GM23248 (cell line): ENCODE data around the gene GSC2. TPM values are rescaled to one million over a fixed set of nuclear protein-coding genes. Genes with fewer than 3 reads are reported as not detected.

Experiments used
- DNase-seq: peaks from one replicate; pipeline ENCODE4 v3.0.0-alpha.2; 2015
- H2AFZ ChIP-seq: fragments of 200-600 bp; sonication (generic); 2 replicates; pipeline ENCODE4 v1.6.1; 2016; ENCODE audit warnings: antibody characterized with exemption
- H3F3A ChIP-seq: fragments of 200-600 bp; sonication (generic); 2 replicates; pipeline ENCODE4 v1.6.1; 2016; ENCODE audit warnings: mild to moderate bottlenecking, antibody characterized with exemption, mixed run types; ENCODE audit not compliant: insufficient read depth
- H3K27ac ChIP-seq: fragments of 200-600 bp; sonication (generic); 2 replicates; pipeline ENCODE4 v1.5.1; 2016; ENCODE audit warnings: mild to moderate bottlenecking
- H3K27me3 ChIP-seq: fragments of 200-600 bp; sonication (generic); replicated peaks from 2 replicates; pipeline ENCODE4 v1.6.1; 2016; ENCODE audit warnings: mild to moderate bottlenecking; ENCODE audit not compliant: insufficient read depth
- H3K36me3 ChIP-seq: fragments of 200-600 bp; sonication (generic); 2 replicates; pipeline ENCODE4 v1.6.1; 2016; ENCODE audit warnings: low read depth, mild to moderate bottlenecking
- H3K4me1 ChIP-seq: fragments of 200-600 bp; sonication (generic); 2 replicates; pipeline ENCODE4 v1.6.1; 2016; ENCODE audit warnings: mild to moderate bottlenecking; ENCODE audit not compliant: insufficient read depth
- H3K4me2 ChIP-seq: fragments of 200-600 bp; sonication (generic); one replicate; pipeline ENCODE4 v1.6.1; 2016; ENCODE audit warnings: mild to moderate bottlenecking; ENCODE audit not compliant: unreplicated experiment
- H3K4me3 ChIP-seq: fragments of 200-600 bp; sonication (generic); 2 replicates; pipeline ENCODE4 v1.5.1; 2016; ENCODE audit warnings: mild to moderate bottlenecking
- H3K79me2 ChIP-seq: fragments of 200-600 bp; sonication (generic); 2 replicates; pipeline ENCODE4 v1.6.1; 2016; ENCODE audit warnings: mild to moderate bottlenecking; ENCODE audit not compliant: insufficient read depth
- H3K9ac ChIP-seq: fragments of 200-600 bp; sonication (generic); 2 replicates; pipeline ENCODE4 v1.6.1; 2016; ENCODE audit warnings: mild to moderate bottlenecking
- H3K9me2 ChIP-seq: fragments of 200-600 bp; sonication (generic); 2 replicates; pipeline ENCODE4 v1.6.1; 2016; ENCODE audit warnings: mixed run types, mild to moderate bottlenecking, moderate library complexity; ENCODE audit not compliant: insufficient read depth
- H3K9me3 ChIP-seq: fragments of 200-600 bp; sonication (generic); one replicate; pipeline ENCODE4 v1.6.1; 2017; ENCODE audit warnings: low read depth
- H4K20me1 ChIP-seq: fragments of 200-600 bp; sonication (generic); 2 replicates; pipeline ENCODE4 v1.6.0; 2016; ENCODE audit not compliant: insufficient read depth
- EZH2 ChIP-seq: fragments of 200-600 bp; sonication (generic); IDR thresholded peaks from 2 replicates; pipeline ENCODE4 v1.6.1; 2018; ENCODE audit warnings: antibody characterized with exemption, mild to moderate bottlenecking; ENCODE audit not compliant: insufficient read depth, poor library complexity, severe bottlenecking
- EZH2phosphoT487 ChIP-seq: fragments of 200-600 bp; sonication (generic); IDR thresholded peaks from 2 replicates; pipeline ENCODE4 v1.6.1; 2018; ENCODE audit warnings: antibody characterized with exemption, moderate library complexity, mild to moderate bottlenecking, low read depth; ENCODE audit not compliant: insufficient read depth
- WGBS, 2 experiments: methylation state at CpG; one replicate each; pipeline ENCODE4 v1.1.6; 2015 to 2017; ENCODE audit warnings: low lambda C conversion rate in 2 of 2, low coverage in 1 of 2; ENCODE audit errors: missing lambda C conversion rate in 2 of 2; 5-methylcytosine and 5-hydroxymethylcytosine counted together
- in situ Hi-C: fragments of 300-500 bp; cut with MboI; formaldehyde crosslinking; loops from 2 replicates; pipeline ENCODE4 v1.15.0; 2020
- polyA plus RNA-seq: library from polyadenylated mRNA; unstranded; fragments of >200 nt; fragmentation: Nextera tagmentation; extraction: Ambion mirVana; gene quantifications from 2 replicates; pipeline ENCODE4 v1.2.1, GENCODE V29; 2016
- total RNA-seq: library from RNA; depleted of rRNA; stranded (reverse); fragments of >200 nt; shearing (Covaris generic); gene quantifications from 2 replicates; pipeline ENCODE4 v1.2.3, GENCODE V29; 2014

GSC2 gene
- total and polyA plus RNA-seq, 2 experiments from 2014 or later: not detected

DNA sequence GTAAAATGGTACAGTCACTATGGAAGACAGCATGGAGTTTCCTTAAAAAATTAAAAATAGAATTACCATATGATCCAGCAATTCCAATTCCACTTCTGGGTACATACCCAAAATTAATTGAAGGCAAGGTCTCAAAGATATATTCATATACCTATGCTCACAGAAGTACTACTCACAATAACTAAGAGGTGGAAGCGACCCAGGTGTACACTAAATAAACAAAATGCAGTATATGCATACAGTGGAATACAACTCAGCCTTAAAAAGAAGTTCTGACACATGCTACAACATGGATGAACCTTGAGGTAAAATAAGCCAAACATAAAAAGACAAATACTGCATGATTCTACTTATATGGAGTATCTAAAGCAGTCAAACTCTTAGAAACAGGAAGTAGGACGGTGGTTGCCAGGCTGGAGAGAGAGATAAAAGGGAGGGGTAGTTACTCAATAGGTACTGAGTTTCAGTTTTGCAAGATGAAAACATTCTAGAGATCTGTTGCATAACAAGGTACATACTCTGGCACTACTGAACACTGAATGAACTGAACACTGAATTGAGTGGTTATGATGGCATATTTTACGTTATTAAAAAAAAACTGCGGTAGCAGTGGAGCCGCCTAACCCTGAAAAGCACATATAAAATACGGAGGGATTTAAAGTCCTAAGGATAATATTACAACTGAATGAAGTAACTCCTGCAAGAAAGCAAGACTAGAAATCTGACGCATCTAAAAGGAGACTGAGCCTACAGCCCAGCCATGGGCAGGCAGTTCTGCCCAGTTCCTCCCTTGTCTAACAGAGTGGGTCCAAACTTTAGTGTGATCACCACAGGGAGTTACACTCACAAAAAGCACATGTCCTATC is 40.7 kb downstream of the GSC2 start:
- Histone ChIP-seq H3K4me2 (no peak overlapping the region), H3K9me3 (no peaks in the 10 kb centered on the region), H3K27ac (peak overlapping the region; percentile 30; the same call in 1 of the 2 replicates), H3F3A (peaks cover 9% of the 10 kb centered on the region), H3K79me2 (peaks cover 98% of the 10 kb centered on the region), H3K9ac (no peak overlapping the region), H3K4me1 (peaks cover 6% of the 10 kb centered on the region; the same call in 1 of the 2 replicates), H4K20me1 (peaks cover 13% of the 10 kb centered on the region; the same call in 1 of the 2 replicates), H3K27me3 (no peaks in the 10 kb centered on the region), H3K36me3 (no peaks in the 10 kb centered on the region), H2AFZ (no peak overlapping the region), H3K4me3 (no peak overlapping the region), H3K9me2 (no peaks in the 10 kb centered on the region)
- TF ChIP-seq EZH2 (no peak), EZH2phosphoT487 (no peak)
- WGBS, 2 experiments: 70 to 73% methylated on average over 7 of the region's 7 CpGs
- DNase-seq: peak; percentile 65
- in situ Hi-C loops: no loop called here

DNA sequence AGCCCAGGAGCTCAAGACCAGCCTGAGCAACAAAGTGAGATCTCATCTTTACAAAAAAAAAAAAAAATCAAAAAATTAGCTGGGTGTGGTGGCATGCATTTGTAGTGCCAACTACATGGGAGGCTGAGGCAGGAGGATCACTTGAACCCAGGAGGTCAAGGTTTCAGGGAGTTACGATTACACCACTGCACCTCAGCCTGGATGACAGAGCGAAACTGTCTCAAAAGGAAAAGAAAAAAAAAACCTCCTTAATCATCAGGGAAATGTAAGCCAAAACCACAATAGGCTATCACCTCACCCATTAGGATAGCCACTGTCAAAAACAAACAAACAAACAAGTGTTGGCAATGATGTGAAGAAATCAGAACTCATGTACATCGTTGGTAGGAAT is 41.3 kb downstream of the GSC2 start:
- in situ Hi-C loops: no loop called here
- Histone ChIP-seq H3K36me3 (no peaks in the 10 kb centered on the region), H3K4me3 (no peak overlapping the region), H3F3A (peaks cover 9% of the 10 kb centered on the region), H3K79me2 (peaks cover 99% of the 10 kb centered on the region), H3K9ac (no peak overlapping the region), H3K27me3 (no peaks in the 10 kb centered on the region), H3K27ac (0 out of 2 replicates have a peak overlapping the region, but pooled peaks have one; percentile 30), H2AFZ (no peak overlapping the region), H3K4me1 (peaks cover 6% of the 10 kb centered on the region; the same call in 1 of the 2 replicates), H3K9me3 (no peaks in the 10 kb centered on the region), H3K4me2 (no peak overlapping the region), H4K20me1 (peaks cover 13% of the 10 kb centered on the region; the same call in 1 of the 2 replicates), H3K9me2 (no peaks in the 10 kb centered on the region)
- WGBS, 2 experiments: 81 to 83% methylated on average over 3 of the region's 3 CpGs
- DNase-seq: no peak
- TF ChIP-seq EZH2: no peak
- TF ChIP-seq EZH2phosphoT487: no peak

DNA sequence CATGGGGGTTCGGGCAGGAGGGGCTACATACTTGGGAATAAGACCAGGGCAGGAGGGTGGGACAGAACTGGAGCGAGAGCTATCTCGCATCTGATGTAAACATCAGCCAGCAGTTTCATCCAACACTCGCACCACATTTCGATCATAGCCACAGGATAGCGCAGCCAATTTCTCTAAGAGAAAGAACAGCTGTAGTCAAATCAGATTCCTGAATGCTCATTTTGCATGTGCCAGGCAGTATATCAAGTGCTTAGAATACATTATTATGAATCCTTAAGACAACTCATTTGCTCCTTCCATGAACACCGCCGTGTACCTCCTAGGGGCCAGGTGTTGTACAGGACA is 42.4 kb downstream of the GSC2 start:
- peaks cover 17% of the 10 kb centered on the region for H4K20me1 ChIP-seq
- 90 to 93% methylated on average over 8 of the region's 8 CpGs for WGBS, 2 experiments

DNA sequence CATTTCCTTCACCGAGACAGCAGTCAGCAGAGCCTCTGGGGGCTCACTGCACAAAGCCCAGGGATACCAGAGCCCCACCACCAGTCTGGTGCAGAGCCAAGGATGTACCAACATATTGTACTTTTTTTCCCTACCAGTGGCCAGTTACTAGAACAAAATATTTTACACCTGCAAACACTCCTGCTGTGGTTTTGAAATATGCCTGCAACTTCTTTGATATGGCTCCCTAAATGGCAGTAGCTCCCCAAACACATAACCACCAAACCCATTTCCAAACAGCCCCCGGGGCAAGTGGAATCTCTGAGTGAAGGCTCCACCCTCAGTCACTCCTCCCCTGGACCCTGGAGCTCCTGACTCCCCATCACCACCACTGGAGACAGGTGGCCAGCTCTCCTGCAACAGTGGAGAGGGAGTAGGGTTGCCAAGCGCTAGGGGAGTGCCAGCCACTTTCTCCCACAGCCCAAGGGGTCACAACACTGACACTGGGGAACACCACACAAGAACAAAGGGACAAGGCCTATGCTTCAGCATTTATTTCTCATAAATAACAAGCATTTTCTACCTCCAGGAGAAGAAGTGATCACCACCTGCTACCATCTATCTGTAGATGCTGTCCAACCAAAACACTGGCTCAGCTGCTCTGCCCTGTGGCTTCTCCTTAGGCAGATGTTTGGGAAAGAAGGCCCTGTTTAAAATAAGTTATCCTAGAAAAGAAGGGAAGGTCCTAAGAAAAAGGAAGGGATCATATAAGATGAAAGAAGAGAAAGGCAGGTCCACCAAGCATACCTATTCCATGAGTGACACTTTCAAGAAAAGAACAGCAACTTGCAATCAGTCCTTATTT is 43.0 kb downstream of the GSC2 start:
- peaks cover 18% of the 10 kb centered on the region for H4K20me1 ChIP-seq
- 84 to 96% methylated on average over 3 of the region's 3 CpGs for WGBS, 2 experiments
- no peak for DNase-seq

More for the DNA sequence above, 42.4 kb downstream of the GSC2 start:
- no peak for DNase-seq
- H2AFZ ChIP-seq: no peak overlapping the region
- no peak overlapping the region for H3K9ac ChIP-seq
- peaks cover 9% of the 10 kb centered on the region for H3F3A ChIP-seq
- TF ChIP-seq EZH2phosphoT487: no peak
- no peak for TF ChIP-seq EZH2
- no peak overlapping the region for H3K27ac ChIP-seq
- H3K9me2 ChIP-seq: no peaks in the 10 kb centered on the region
- no peak overlapping the region for H3K4me3 ChIP-seq
- in situ Hi-C loops: no loop called here
- no peak overlapping the region for H3K4me2 ChIP-seq
- H3K36me3 ChIP-seq: no peaks in the 10 kb centered on the region
- H3K27me3 ChIP-seq: no peaks in the 10 kb centered on the region
- peaks cover 6% of the 10 kb centered on the region; the same call in 1 of the 2 replicates for H3K4me1 ChIP-seq
- H3K79me2 ChIP-seq: peaks cover 99% of the 10 kb centered on the region
- no peaks in the 10 kb centered on the region for H3K9me3 ChIP-seq

More for the DNA sequence above, 43.0 kb downstream of the GSC2 start:
- H3K4me3 ChIP-seq: no peak overlapping the region
- no peak overlapping the region for H3K27ac ChIP-seq
- H3K4me2 ChIP-seq: no peak overlapping the region
- no peak overlapping the region for H2AFZ ChIP-seq
- no peaks in the 10 kb centered on the region for H3K9me2 ChIP-seq
- peaks cover 9% of the 10 kb centered on the region for H3F3A ChIP-seq
- H3K36me3 ChIP-seq: no peaks in the 10 kb centered on the region
- no peaks in the 10 kb centered on the region for H3K9me3 ChIP-seq
- no peaks in the 10 kb centered on the region for H3K27me3 ChIP-seq
- peaks cover 6% of the 10 kb centered on the region; the same call in 1 of the 2 replicates for H3K4me1 ChIP-seq
- in situ Hi-C loops: no loop called here
- H3K79me2 ChIP-seq: peaks cover 99% of the 10 kb centered on the region
- H3K9ac ChIP-seq: no peak overlapping the region
- no peak for TF ChIP-seq EZH2phosphoT487
